Hematopoietic multipotent progenitor cell treated with erythropoietin and hydrocortisone succinate and interleukin-3 and kit ligand, for 6 days (in vitro differentiated cells): ENCODE measurements around the gene CBX2.

Experiments
- DNase-seq: peaks from one replicate; pipeline ENCODE4 v3.0.0-alpha.2; 2015

The CBX2 gene

DNA sequence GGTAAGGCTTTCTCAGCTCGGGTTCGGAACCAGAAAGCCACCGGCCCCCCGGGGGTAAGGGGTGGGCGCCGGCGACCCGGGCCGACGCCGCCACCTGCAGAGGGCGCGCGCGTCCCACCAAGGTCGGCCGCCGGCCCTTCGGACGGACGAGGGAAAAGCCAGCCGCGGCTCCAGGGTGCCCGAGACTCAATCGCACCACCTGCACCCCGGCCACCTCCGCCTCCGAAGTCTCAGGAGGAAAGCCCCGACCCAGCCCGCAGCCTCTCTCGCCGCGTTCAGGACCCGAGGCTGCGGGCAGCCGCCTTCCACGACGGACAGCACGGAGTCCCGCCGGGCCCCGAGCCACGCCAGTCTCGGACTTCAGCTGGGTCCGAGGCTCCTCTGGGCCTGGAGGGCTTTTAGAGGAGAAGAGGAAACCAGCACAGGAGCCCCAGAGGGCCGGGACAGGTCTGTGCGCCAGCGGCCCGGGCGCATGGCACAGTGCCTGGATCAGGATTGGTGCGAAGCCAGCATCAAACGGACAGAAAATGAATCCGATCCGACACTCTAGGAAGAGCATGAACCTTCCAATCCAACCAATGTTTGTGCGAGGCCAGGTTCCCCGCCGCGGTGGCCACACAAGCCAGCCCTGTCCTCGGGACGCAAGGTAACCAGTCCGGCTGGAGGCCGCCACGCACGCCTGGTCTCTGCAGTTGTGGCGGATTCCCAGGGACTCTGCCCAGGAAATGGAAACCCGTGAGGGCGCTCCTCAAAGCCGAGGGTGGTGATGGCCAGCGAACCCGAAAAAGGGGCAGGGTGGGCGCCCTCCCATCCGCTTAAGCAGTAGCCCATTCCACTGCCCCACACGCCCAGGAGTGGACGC is 12.2 kb downstream of the CBX2 start:
- peak; percentile 65 for DNase-seq

DNA sequence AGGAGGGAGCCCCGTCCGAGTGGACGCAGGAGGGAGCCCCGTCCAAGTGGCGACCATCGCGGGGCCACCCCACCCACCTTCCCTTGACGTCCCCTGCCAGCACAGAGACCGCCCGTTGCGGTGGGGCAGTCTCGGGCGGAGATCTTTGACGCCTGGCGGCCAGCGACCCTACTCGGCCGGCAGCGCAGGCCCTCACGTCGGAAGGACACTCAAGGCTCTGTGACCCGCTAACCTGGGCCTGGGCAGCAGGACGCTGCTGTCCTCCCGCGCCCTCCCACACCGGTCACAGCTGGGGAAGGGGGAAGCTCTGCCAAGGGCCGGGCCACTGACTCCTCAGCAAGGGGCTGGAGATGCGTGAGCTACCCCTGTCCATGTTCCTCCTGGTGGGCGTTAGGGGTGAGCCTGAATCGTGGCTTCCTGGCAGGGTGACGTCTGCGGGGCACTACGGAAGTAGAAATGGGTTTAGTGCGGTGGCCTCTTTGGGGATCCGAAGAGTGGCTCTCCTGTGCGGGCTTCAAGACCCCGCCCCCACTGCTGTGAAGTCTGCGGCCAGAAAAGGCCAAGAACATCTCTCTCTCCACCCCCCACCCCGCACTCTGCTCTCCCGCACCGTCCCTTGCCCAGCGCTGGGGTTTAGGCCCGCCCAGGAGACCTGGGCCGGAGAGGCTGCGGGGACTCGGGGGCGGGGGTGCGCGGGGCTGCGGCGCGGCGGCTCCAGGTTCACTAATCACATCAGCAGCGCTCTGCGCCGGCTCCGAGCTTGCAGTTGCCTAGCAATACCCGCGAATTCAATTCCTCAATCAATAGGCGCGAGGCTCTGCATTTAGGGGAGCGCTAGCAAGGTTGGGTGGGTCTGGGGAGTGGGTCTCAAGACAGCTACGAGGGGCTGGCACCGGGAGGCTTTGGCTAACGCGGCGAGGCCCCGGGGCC is 13.1 kb downstream of the CBX2 start:
- peak; percentile 24 for DNase-seq

DNA sequence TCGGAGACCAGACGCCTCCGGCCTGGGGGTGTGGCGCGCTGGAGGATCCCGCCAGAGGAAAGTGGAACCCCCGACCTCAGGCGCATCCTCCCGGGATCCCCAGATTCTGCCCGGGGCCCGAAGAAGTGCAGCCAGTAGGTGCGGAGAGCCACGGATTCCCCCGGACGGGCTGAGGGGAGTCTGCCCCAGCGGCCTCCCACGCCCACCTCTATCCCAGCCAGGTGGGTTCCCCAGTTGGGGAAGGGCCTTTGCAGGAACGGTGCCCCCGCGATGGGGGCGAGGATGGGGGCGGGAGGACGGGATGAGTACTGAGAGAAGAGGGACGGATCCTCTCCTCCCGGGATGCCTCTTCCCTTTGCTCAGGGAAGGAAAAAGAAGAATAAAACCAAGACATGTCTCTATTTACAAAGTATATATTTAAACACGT is 13.8 kb downstream of the CBX2 start:
- DNase-seq: no peak

DNA sequence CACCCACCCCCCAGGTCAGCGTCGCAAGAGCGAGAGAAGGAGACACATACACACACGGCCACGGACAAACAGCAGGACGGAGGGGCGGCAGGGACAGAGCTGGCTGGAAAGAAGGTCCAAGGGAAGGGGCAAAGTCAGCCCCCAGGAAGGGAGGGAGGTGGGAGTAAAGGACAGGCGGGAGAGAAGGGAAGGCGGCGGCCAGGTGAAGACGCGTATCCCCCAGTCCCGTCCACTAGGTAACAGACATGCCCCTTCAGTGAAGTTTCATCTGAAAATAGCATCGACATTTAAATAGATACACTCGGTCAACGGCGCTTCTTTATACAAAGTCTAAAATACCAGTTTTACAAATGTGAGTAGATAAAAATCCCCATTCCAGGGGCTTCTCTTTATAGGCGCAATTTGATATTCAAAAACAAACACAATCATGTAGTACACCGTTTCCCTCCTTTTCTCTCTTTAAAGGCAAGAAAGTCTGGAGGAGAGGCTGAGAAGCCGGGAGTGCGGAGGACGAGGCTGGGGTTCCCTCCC is 14.5 kb downstream of the CBX2 start:
- DNase-seq: peak; percentile 15

DNA sequence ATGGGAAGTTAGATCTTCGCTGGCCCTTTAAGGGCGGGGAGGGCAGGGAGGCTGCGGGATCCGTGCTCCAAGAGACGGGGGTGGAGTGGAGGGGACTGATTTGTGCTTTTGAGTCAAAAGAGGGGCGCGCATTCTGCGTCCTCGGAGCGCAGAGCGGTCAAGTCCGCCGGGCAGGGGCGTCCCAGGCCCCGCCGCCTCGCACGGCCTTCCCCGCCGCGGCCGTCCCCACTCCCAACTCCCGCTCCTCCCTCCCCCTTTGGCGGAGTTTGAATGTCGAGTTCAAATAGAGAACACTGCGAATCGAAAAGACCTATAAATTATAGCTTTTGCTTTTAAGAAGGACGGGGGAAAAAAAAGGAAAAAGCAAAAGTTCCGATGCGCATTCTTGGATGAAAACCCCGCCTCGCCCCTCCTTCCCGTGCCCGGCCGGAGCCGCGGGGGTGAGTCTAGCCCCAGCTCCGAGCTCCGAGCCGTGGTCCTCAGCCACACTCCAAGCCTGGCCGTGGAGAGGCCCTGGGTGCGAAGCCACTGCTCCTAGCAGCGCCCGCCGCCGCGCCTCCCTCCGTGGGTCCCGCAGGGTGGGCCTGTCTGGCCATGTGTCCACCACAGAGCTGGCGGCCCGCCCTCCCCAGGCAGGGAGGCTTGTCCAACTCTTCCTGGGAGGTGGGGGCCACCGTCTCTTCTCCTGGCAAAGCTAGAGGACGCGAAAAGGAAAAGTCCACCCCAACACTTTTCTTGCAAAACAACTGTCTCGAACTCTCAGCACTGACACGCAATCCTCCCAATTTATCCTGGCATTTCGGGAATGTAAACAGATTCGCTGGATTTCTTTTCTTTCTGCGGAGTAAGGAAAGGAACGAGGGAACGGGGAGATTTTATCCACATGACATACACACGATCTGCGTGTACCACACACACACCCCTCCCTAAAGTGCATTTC is 15.3 kb downstream of the CBX2 start:
- DNase-seq: peak; percentile 11

DNA sequence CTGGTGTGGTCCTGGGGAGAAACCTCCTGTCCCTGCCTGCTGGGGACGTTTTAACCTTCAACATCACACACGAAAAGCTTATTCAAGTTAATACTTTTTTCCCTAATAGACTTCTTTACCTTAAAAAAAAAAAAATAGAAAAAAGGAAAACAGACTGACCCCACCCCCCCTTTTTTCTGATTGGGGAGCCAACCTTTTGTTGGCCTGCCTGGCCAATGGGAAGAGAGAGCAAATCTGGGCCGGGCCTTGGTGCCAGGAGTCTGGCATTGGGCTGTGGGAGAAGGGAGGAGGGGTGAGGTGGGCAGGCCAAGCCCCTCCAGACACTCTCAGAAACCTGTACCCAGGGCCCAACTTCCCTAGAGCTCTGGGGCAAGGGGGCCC is 16.0 kb downstream of the CBX2 start:
- no peak for DNase-seq

DNA sequence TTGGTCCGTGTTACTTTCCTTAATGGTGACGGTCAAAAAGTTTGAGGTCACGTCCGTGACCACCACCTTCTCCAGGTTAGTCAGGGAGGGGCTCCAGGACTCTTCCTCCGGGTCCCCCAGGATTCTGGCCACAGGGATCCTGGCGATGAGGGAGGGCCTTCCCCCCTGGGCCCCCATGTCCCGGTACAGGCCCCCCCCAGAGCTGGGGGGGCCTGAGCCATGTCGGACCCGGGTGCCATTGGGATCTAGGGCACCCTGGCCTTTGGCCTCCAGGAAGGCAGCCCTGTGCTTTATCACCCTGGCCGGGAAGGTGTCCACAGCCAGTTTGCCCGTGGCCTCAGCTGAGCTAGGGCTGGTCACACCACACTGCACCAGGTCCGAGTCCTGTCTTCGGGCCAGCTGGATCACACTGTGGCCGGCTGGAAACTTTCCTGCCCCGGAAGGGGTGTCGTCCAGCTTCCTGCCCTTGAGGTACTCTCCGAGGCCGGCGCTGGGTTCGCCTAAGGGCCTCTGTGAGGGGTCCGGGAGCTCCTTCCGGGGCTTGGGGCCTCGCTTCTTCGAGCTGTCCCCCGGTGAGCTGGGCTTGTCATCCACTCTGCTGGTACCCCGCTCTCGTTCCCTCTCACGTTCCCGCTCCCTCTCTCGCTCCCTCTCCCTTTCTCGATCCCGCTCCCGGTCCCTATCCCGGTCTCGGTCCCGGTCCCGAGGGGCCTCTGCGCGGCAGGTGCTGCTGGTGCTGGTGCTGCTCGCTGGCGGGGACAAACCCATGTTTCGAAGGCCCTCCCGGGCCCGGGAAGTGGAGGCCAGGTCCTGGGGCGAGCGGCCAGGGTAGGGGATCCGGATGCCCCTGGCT is 16.9 kb downstream of the CBX2 start:
- DNase-seq: no peak

DNA sequence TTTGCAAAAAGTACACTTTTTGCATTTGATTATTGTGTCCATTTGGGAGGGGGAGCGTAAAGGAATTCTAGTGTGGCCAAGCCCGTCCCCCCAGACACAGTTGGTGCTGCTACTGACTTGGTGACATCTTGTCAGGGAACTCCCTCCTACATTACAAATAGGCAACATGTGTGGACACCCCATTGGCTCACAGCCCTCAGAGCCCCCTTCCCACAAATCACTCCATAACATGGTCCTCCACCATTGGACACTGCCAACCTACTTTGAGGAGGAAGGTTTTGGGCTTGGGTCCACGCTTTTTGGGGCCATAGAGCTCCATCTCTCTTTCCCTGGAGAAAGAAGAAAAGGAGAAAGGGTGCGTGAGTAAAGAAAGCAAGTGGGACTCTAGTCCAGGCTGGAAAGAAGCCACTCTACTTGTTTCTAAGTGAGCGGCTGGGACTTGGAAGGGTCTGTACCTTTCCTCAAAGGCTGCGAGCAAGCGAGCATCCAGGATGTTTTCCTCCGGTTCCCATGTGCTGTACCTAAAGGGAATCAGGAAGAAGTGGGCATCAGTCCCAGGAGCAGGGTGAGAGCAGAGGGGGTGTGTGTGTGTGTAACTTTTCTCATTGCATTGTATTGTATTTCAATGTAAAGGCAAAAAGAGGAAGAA is 18.0 kb downstream of the CBX2 start:
- DNase-seq: peak; percentile 59

DNA sequence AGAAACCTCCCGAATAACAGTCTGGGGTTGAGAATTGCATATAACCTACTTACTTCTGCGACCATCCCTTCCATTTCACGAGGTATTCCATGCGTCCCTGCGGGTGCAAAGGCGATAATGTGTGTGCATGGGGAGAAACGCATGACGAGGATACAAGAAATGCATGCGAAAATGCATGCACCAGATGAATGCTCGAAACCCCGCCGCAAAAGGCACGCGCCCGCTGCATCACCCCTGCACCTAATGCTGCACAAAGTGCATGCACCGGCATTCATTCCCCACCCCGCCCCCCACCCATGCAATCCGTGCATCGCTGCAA is 18.5 kb downstream of the CBX2 start:
- no peak for DNase-seq

DNA sequence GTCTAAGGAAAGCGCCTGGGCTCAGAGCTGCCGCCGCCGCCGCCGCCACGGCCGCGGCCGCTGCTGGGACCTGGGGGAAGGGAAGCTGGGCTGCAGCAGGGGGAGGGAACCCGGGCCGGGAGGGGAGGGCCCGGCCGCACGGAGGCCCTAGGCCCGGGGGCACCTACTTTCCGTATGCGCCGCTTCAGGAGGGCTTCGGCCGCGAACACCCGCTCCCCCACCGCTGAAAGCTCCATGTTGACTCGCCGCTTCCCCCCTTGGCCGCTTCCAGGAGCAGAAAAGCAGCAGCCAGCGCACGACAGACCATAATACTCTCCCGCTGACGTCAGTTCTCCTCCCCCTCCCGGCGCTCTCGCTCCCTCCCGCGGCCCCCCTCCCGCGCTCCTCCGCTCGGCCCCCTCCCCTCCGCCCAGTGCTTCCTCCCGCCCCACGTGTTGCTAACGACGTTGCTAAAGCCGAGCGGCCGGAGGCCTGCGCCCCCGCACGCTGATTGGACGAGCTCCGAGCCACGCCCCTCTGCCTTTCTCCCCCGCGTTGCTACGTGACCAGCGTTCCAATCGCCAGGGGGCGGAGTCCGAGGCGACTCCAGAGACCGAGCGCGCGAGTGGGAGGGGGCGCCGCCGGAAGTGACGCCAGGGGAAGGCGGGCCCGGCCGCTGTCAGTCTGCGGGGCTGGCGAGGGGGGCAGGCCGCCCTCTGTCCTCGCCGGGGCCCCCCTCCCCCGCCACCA is 19.0 kb downstream of the CBX2 start, which contains the start of gene CBX8:
CBX8 (minus strand) TSS at position 315 of the 729 bp plus-strand sequence; CDS start at position 236, 79 bp downstream.
- DNase-seq: peak; percentile 100

DNA sequence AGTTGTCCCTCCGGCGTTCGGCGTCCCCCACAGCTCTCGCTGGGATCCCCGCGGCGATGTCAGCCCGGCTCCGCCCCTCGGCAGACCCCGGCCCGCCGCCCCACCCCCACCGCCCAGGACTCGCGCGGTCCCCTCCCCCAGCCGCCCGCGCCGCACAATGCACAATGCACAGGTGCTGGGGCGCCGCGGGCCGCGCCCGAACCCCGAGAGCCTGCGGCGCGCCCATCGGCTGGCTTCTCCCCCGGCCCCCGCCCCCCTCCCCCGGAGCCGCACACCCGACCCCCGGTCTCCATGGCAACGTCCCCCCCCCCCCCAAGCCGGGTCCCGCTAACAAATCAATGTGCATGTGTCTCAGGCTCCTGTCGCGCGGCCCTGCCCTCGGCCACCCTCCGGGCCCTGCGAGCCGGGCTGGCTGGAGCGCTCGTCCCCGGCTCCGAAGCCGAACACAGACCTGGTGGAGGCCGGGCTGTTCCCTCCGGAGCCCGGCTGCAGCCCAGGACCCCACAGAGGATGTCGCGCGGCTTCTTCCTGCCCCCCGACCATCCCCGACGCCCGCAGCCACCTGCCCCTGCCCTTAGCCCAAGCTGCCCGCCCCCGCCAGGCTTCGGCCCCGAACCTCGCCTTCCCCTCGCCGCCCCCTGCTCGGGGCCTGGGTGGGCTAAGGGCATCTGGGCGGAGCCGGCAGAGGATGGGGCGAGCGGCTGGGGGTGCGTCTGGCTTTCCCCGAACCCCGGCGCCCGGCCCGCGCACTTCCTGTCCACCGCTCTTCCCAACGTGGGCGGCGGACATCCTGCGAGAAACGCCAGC is 19.7 kb downstream of the CBX2 start:
- peak; percentile 37 for DNase-seq

DNA sequence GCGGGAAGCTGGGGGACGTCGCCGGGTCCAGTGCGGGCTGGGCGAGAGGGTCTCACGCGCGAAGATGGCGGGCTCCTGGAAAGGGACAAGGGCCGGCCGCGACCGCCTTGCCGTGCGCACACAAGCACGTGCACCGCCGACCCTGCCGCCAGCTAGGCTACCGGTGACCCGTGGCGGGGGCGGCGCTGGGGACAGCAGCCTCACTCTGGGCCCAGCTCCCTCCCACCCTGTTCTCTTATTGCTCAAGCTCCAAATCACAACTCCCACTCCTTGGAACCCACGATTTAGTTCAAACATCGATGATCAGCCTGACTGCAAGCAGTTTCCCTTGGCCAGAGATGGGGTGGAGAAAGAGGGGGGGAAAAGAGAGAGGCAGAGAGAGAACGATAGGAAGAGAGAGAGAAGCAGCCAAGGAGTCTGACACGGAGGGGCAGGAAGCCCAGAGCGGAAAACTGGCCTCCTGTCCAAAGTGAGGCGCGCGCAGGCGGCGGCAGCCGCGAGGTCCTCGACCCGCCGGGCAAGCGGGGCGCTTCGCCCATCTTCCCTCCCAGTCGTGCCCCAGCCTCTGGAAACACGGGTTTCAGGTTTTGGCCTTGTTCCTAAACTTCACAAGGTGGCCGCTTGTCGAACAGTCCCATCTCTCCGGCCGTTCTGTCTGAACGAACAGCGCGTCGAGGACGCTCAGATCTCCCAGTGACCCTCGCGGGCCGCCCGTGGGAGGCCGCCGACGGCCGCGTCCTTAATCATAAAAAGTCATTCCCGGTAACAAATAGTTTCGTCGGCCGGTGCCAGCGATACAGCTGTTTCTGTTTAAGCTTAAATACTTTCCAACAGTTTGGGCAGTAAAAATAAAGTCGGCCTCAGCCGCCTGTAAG is 20.6 kb downstream of the CBX2 start:
- no peak for DNase-seq

DNA sequence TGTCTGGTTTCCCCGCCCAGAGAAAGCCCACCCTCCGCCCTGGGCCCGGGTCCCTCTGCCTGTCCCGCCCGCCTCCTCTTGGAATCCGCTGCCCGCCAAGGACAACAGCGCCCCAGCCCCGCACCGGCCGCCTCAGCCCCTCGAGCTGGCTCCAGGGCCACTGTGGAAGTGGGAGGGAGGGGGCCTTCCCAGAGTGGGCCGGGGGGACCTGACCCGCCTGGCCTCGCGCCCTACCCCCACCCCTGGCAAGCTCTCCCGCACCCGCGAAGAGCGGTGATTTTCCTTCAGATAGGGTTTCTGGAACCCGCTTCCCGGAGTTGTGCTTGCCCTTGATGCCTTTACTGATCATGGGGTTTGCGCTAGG is 21.2 kb downstream of the CBX2 start:
- peak; percentile 47 for DNase-seq

DNA sequence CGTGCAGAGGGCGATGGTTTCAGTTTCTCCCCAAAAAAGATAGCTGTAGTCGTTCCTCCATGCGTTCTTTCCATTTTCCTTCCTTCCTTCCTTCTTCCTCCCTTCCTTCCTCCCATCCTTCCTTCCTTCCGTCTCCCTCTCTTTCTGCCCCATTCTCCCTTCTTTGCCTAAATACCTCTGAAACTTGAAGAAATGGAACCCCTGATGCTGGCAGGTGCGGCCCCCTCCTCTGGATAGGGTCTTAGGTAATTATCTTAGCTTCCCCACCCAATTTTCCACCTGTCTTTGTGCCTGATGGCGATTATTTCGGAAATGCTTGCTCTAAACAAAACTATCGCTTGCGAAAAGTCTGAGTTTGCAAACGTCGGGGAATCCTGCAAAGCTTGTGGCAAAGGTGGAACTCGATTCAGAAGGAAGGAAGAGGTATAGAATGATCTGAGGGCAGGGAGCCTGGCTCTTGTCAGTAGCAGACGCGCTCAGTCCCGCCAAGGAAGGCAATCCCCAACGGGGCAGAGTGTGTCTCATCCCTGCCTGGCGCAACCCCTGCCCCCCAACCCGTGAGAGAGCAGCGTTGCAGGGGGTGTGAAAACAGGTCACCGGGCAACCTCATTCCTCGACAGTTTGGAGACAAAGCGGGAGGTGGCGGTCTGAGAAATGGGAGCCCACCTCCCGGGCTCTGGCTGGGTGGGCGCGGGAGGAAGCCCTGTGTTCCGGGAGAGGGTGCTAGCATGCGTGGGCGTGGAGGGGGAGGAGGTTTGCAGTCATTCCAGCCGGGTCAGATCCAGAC is 21.8 kb downstream of the CBX2 start:
- peak; percentile 37 for DNase-seq

DNA sequence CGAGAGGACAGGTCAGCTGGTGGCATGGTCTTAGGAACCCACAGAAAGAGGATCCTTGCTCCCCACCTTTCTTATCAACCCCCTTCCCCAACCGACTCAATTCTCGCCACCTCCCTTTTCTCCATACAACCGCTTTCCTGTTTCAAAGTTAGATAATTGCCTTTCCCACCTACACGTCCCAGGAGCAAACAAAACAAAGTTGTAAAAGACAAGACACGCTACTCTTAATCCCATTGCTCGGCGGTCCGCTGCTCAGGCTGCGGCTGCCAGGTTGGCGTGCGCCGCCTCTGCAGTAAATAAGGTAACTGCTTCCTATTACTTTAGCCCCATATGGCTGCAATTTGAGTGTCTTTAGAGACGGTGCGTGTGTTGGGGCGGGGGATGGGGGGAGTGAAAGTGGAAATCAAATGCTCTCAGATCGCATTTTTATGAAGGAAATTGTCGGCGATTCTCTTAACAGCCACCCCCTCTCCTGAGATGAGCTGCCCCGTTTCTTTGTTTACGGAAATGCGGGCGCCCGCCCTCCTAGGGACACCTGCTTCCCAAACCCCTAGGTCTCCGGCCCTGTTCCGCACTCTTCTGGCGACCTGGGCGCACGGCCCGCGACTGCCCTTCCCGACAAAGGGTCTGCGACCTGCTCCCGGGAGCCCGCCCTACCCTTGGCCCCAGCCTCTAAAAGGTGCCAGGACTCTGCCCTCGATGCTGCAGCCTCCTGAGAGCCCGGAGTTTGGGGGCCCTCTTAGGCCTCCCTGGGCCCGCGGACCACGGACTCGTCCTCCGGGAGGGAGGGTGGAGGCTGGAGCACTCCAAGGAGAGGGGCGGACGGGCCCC is 22.6 kb downstream of the CBX2 start:
- DNase-seq: peak; percentile 72
